GM13977 (cell line): ENCODE results near the gene USH1C.

Experiments used
- DNase-seq: peaks from one replicate; pipeline ENCODE4 v3.0.0; 2012; ENCODE audit warnings: low spot score
- in situ Hi-C: fragments of 300-500 bp; cut with MboI; formaldehyde crosslinking; loops from one replicate; pipeline ENCODE4 v1.12.0; 2022; ENCODE audit warnings: low sequenced_read_pairs, low pct_unique_long_range_greater_than_20kb, mixed read lengths, inconsistent platforms; ENCODE audit not compliant: unreplicated experiment
- TF ChIP-seq, protein P1 (sequence below): IDR thresholded peaks from 2 replicates; pipeline ENCODE4 v1.5.1; 2012; ENCODE audit warnings: mild to moderate bottlenecking, control low read depth; ENCODE audit not compliant: insufficient read depth; ENCODE audit errors: extremely low read depth, missing control alignments

Gene USH1C

DNA sequence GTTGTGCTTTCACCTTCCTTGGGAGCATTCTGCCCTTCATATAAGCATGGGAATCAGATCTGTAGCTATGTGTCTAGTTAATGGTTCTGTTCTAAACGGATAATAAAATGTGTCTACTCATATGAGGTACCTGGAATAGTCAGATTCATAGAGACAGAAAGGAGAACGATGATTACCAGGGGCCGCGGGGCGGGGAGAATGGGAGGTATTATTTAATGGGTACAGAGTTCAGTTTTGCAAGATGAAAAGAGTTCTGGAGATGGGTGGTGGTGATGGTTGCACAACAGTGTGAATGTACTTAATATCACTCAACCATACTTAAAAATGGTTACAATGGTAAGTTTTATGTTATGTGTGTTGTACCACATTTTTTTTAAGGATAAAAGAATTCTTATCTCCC lies 57.6 kb downstream of the USH1C start:
- in situ Hi-C loops, result no loop called here
- TF ChIP-seq, protein P1, sequence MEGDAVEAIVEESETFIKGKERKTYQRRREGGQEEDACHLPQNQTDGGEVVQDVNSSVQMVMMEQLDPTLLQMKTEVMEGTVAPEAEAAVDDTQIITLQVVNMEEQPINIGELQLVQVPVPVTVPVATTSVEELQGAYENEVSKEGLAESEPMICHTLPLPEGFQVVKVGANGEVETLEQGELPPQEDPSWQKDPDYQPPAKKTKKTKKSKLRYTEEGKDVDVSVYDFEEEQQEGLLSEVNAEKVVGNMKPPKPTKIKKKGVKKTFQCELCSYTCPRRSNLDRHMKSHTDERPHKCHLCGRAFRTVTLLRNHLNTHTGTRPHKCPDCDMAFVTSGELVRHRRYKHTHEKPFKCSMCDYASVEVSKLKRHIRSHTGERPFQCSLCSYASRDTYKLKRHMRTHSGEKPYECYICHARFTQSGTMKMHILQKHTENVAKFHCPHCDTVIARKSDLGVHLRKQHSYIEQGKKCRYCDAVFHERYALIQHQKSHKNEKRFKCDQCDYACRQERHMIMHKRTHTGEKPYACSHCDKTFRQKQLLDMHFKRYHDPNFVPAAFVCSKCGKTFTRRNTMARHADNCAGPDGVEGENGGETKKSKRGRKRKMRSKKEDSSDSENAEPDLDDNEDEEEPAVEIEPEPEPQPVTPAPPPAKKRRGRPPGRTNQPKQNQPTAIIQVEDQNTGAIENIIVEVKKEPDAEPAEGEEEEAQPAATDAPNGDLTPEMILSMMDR, result no peak
- DNase-seq, result no peak

GRCh38 chr11:17483505-17483904 lies 60.7 kb downstream of the USH1C start:
- in situ Hi-C loops, result no loop called here
- TF ChIP-seq, protein P1, result no peak
- no peak for DNase-seq

- no peak for DNase-seq
- in situ Hi-C loops, result no loop called here
- TF ChIP-seq, protein P1, result no peak
Observed at GRCh38 chr11:17481905-17482304, 62.3 kb downstream of the USH1C start.

GRCh38 chr11:17479284-17480214 lies 64.7 kb downstream of the USH1C start:
- TF ChIP-seq, protein P1, result no peak
- no peak for DNase-seq
- in situ Hi-C loops, result no loop called here

GRCh38 chr11:17478070-17478469 lies 66.1 kb downstream of the USH1C start:
- no peak for DNase-seq
- TF ChIP-seq, protein P1, result no peak
- in situ Hi-C loops, result no loop called here

GRCh38 chr11:17477361-17477760 lies 66.9 kb downstream of the USH1C start:
- in situ Hi-C loops, result no loop called here
- DNase-seq, result no peak
- TF ChIP-seq, protein P1, result no peak
